NCI-H2227 (cell line): ENCODE data around the gene ZNF680.
"Not testable (repeated sequence)": the region's sequence is repeated elsewhere in the genome, so short reads cannot be mapped to it uniquely, and the experiment has no call there.

ENCODE experiments used
- DNase-seq: peaks from one replicate; lab custom pipeline; 2025; ENCODE audit not compliant: unreplicated experiment; lab: John Stamatoyannopoulos, UW

ZNF680 gene

GRCh38 chr7:64557601-64558322 lies 5.1 kb downstream of the ZNF680 start:
- no peak for DNase-seq

GRCh38 chr7:64555046-64555445 lies 7.8 kb downstream of the ZNF680 start:
- DNase-seq = no peak

- not testable (repeated sequence) for DNase-seq
Measured at GRCh38 chr7:64554188-64554587, 8.7 kb downstream of the ZNF680 start.

GRCh38 chr7:64551375-64552142 lies 11.3 kb downstream of the ZNF680 start:
- no peak for DNase-seq

GRCh38 chr7:64544010-64544409 lies 18.9 kb downstream of the ZNF680 start:
- DNase-seq = no peak

GRCh38 chr7:64541438-64542359 lies 21.2 kb downstream of the ZNF680 start:
- no peak for DNase-seq

- DNase-seq = no peak
Measured at GRCh38 chr7:64533756-64534155, 29.1 kb downstream of the ZNF680 start.

GRCh38 chr7:64528770-64529169 lies 34.1 kb downstream of the ZNF680 start:
- DNase-seq = no peak

GRCh38 chr7:64521409-64521984 lies 41.4 kb downstream of the ZNF680 start:
- DNase-seq = no peak

- DNase-seq = no peak
Measured at GRCh38 chr7:64516451-64516850, 46.4 kb downstream of the ZNF680 start.

- no peak for DNase-seq
Measured at GRCh38 chr7:64515781-64516180, 47.1 kb downstream of the ZNF680 start.

GRCh38 chr7:64515330-64515729 lies 47.5 kb downstream of the ZNF680 start:
- no peak for DNase-seq

GRCh38 chr7:64509583-64509982 lies 53.3 kb downstream of the ZNF680 start:
- DNase-seq = no peak

GRCh38 chr7:64504581-64505120 lies 58.2 kb downstream of the ZNF680 start:
- DNase-seq = no peak

- DNase-seq = no peak
Measured at GRCh38 chr7:64498270-64498669, 64.6 kb downstream of the ZNF680 start.

GRCh38 chr7:64494912-64495461 lies 67.9 kb downstream of the ZNF680 start:
- peak; percentile 72 for DNase-seq

- DNase-seq = no peak
Measured at GRCh38 chr7:64485623-64486022, 77.2 kb downstream of the ZNF680 start.
